HG02798 (cell line): Measurements from ENCODE around the gene USP21.

ENCODE experiments used
- ATAC-seq: cut with Tn5 transposase; IDR thresholded peaks from one replicate; pipeline ENCODE4 v1.9.1; 2021; ENCODE audit warnings: mild to moderate bottlenecking; ENCODE audit not compliant: unreplicated experiment, poor library complexity

USP21 gene

GRCh38 chr1:161166669-161167548 lies 7.6 kb downstream of the USP21 start:
- no peak for ATAC-seq

DNA sequence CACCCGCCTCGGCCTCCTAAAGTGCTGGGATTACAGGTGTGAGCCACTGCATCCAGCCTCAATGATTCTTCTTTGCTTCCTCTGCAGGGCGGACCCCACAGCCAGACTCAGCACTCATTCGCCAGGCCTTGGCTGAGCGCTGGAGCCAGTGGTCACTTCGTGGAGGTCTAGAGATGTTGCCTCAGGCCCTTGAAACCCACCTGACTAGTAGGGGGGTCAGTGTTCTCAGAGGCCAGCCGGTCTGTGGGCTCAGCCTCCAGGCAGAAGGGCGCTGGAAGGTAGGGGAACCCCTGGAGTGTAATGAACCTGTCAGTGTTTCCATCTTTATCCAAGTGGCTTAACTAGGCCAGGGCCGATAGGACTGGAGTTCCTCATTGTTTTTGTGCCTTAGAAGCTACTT lies 9.6 kb downstream of the USP21 start:
- ATAC-seq: no peak

DNA sequence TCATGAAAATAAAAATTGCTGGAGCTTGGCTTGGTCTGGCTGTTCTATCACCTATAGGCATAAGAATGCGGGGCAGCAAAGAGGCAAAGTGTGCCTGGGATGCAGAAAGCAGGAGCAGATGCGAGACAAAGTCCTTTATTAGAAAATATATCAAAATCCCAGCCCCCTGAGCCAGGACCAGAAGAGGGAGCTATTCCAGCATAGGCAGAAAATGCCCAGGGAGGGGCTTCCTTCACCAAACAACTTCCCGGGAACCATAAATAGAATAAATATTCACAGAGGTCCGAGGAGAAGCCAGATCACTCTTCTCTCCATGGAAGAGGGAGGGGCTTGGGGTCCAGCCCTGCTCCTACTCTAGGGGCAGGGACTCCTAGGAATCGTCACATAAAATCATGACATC lies 11.9 kb downstream of the USP21 start:
- no peak for ATAC-seq

- no peak for ATAC-seq
Observed at GRCh38 chr1:161171696-161172095, 12.4 kb downstream of the USP21 start.

GRCh38 chr1:161172349-161172748 lies 13.0 kb downstream of the USP21 start:
- no peak for ATAC-seq

DNA sequence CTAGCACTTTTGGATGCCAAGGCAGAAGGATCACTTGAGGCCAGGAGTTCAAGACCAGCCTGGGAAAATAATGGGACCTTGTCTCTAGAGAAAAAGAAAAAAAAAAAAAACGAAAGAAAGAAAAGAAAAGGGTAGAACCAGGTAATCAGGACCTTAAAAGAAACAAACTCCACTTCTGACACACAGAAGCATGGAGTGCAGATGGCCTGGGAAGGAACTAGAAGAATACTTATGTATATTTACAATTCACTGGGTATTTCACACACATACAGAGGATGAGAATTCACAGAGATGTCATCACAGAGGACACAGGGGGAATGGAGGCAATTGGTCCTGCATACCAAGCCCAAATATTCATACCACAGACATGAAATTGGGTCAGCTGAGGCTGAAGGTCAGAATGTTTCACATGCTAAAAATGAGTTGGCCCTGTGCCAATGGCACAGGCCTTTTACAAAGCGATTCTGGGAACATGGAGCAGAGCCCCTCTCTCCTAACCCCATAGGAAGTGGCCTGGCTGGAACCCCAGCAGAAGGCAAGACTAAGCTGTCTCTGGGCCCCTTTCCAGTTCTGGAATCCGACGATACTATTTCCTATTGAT lies 13.6 kb downstream of the USP21 start:
- ATAC-seq: no peak

- ATAC-seq: no peak
Observed at GRCh38 chr1:161173711-161174110, 14.4 kb downstream of the USP21 start.

GRCh38 chr1:161174911-161175310 lies 15.6 kb downstream of the USP21 start:
- no peak for ATAC-seq

- peak; percentile 33 for ATAC-seq
Observed at GRCh38 chr1:161175771-161176453, 16.6 kb downstream of the USP21 start.

GRCh38 chr1:161176468-161177111 lies 17.3 kb downstream of the USP21 start:
- ATAC-seq: peak; percentile 1

DNA sequence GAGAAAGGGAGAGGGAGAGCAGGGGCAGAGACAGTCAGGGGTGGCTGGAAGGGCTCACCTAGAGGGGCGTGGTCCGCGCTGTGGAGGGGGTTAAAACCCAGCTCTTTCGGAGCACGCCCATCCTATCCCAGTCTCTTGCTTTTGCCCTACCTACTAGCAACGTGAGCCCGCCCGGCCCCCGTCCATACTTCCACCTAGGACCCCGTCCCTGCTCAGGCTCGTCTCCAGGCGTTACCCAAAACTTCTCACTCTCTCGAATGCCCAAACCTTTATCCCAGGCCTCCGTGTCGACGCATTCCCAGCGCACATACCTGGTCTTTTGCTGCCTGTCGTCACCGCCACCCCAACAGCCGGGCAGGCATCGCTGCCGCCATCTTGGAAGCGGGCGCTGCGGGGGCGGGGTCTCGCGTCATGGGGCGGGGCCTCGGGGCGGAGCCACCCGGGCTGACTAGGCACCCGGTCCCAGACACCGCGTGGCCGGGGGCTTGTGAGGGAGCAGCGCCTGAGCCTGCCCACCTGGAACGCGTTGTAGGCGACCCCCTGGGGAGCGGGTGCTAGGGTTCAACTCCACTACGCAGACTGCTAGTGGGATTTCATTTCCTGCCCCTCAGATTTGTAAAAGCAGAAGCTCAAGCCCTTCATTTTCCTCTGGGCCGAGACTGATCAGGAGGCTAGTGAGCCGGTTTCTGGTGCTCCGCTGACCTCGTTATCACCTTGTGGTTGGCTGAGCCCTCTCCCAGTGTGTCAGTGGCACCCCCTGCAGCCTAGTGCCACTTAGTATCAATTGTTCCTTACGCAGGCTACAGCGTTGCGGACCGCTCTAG lies 18.0 kb downstream of the USP21 start, which contains the start of gene B4GALT3:
TSS of gene B4GALT3 (minus strand) at position 396 of the 824 bp plus-strand sequence. CDS start 1,447 bp downstream, outside the sequence.
- peak; percentile 85 for ATAC-seq

DNA sequence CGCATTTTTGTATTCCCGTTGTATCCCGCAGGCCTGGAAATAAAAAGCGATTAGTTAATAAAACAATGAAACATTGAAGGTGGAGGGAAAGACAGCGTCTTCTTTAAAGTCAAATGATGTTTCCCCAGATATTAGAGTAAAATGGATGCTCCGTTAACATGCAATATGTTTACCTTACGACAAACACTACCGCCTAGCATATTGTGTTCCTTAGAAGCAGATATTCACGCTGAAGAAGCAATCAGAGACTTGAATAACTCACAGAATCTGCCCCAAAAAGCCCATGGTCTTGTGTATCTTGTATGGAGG lies 18.6 kb downstream of the USP21 start:
- ATAC-seq: no peak

- no peak for ATAC-seq
Observed at GRCh38 chr1:161179698-161180097, 20.4 kb downstream of the USP21 start.

DNA sequence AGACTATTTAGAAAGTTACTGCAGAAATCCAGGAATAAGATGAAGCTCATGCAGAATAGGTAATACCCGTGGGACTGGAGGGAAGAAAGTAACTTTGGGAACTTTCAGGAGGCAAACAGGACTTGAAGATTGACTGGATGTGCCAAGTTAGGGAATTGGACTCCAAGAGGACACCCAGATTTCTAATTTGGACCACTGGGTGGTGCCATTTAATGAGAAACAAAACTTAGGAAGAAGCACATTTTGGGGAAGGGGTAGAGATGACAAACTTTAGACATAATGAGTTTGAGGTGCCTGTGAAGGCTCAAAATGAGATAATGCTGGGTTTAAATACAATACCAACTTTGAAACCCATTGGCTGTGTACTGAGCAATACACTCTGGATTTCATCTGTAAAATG lies 21.3 kb downstream of the USP21 start:
- ATAC-seq: no peak

GRCh38 chr1:161182214-161182613 lies 22.9 kb downstream of the USP21 start:
- peak; percentile 33 for ATAC-seq

DNA sequence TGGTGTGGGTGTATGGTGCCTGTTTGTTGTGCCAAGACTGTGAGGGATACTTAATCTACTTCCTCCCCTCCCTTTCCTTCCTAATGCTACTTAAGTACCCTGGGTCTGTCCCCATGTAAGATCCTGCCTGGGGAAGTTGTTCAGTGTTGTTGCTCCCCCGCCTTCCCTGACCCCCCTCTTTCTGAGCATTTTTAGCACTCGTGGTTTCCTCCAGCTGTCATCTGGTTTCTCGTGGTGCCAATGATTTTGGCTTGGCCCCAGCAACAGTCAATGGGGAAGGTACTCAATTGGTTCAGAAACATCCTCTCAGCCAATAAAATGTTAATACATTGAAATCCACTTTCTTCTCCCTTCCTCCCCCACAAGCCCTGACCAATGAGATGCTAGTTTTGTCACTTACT lies 26.0 kb downstream of the USP21 start:
- ATAC-seq: peak; percentile 81

DNA sequence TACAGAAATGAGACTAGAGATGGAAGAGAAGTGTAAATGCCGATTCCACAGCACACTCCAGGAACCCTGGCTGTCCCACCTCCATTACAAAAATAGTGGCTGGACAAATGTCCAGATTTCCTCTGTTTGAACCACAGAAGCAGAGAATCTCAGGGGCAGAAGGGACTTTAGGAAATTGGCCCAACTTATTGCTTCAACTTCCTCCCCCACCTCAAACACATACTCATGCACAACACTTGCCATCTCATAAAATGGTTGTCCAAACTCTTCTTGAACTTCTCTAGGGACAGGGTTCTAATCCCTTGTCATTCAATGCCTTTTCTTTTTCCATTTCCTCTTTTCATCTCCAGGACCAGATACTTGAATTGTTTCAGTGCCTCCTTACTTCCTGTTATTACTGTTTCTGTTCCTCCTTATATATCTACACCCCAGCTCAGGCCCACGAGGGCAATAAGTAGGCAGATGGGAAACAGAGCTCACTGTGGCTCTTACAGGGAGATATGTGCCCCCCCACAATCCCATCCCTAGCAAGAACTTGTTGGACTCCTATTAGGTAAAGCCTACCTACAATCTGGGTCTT lies 26.5 kb downstream of the USP21 start:
- peak; percentile 25 for ATAC-seq

DNA sequence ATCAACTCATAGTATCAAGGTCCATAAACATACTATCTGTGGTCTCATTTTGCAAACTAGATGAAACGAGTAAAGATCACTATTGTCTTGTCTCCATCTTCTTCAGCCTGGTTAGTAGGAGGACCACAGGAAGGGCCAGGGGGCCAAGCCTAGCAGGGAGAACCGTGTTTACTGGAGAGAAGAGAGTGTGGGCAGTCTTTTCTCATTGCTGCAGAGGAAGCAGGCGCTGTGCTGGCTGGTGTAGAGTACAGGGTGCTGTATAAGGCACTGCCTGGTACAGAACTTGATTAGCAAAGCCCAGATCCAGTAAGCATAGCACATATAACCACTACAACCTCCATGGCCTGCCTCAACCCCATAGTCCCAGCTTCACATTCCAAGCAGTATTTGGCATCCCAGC lies 28.0 kb downstream of the USP21 start:
- no peak for ATAC-seq

- no peak for ATAC-seq
Observed at GRCh38 chr1:161188381-161188780, 29.1 kb downstream of the USP21 start.

DNA sequence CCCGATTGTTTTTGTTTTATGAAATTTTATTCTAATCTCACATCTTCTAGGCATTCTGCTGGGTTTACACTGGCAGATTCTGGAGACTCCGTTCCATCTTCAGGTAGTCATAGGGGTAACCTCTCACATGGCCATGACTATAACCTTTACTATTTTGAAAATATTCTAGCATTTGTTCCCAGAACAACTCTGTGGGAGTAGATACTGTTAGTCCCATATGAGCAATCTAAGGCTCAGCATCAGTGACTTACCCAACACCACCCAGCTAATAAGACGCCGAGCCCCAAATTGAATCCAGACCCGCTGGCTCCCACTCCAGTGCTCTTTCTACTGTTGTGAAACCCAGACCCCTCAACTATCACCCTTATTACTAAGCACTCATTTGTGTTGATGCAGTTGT lies 29.7 kb downstream of the USP21 start:
- ATAC-seq: no peak
